Kidney epithelial cell (primary cell): ENCODE results near the gene GREM1. TPM values are rescaled to one million over a fixed set of nuclear protein-coding genes. Genes with fewer than 3 reads are reported as not detected.

Source experiments
- DNase-seq: peaks from one replicate; pipeline ENCODE4 v3.0.0-alpha.2; 2010; ENCODE audit warnings: low read depth
- H3K27me3 ChIP-seq: 2 replicates; pipeline ENCODE4 v1.6.0; 2011; ENCODE audit warnings: low read length; ENCODE audit not compliant: control insufficient read depth, insufficient read depth
- H3K36me3 ChIP-seq: 2 replicates; pipeline ENCODE4 v1.5.1; 2011; ENCODE audit warnings: low read length; ENCODE audit not compliant: control insufficient read depth, insufficient read depth
- H3K4me3 ChIP-seq: 2 replicates; pipeline ENCODE4 v1.5.1; 2011; ENCODE audit warnings: low read depth, mild to moderate bottlenecking, control low read depth, low read length
- total RNA-seq: library from RNA; depleted of rRNA; stranded (reverse); fragments of >200 nt; gene quantifications from 2 replicates; pipeline ENCODE4 v1.2.3, GENCODE V29; 2015
- TF ChIP-seq, protein P1 (sequence below): IDR thresholded peaks from 2 replicates; pipeline ENCODE4 v1.5.1; 2011; ENCODE audit warnings: mild to moderate bottlenecking, moderate library complexity, low read length, control low read depth, inconsistent platforms; ENCODE audit not compliant: insufficient read depth, poor library complexity, severe bottlenecking

The GREM1 gene
- total RNA-seq, 1 donor from 2014 or later: 68.4 TPM

DNA sequence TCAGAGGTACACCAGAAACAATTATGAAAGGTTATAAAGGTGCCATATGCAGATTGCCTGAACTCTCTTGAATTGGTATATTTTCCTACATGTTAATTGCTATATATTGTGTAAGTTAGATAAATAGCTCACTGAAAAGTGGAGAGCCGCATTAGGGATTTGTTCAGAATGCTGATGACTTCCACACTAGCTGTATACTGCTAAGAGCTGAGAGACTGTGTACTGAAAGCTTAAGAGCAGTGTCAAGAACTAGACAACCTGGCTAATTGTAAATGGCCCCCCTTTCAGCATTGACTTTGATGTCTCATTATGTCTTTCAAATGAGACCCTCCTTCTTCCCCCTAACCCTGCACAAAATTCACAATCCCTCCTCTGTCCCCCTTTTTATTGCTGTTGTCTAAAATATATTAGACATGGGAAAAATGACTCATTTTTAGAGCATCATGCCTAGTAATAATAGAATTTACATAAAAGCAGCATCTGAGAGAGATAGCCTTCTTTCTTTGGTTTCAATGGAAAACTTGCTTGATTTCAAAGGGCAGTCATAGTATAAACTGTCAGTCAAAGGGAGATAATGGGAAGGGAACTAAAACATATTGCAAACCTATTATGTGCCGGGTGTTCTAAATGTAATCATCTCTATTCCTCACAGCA is 34.7 kb upstream of the GREM1 start:
- H3K4me3 ChIP-seq: no peak overlapping the region
- H3K27me3 ChIP-seq: no peaks in the 10 kb centered on the region
- no peak for DNase-seq
- H3K36me3 ChIP-seq: no peaks in the 10 kb centered on the region
- TF ChIP-seq, protein P1, sequence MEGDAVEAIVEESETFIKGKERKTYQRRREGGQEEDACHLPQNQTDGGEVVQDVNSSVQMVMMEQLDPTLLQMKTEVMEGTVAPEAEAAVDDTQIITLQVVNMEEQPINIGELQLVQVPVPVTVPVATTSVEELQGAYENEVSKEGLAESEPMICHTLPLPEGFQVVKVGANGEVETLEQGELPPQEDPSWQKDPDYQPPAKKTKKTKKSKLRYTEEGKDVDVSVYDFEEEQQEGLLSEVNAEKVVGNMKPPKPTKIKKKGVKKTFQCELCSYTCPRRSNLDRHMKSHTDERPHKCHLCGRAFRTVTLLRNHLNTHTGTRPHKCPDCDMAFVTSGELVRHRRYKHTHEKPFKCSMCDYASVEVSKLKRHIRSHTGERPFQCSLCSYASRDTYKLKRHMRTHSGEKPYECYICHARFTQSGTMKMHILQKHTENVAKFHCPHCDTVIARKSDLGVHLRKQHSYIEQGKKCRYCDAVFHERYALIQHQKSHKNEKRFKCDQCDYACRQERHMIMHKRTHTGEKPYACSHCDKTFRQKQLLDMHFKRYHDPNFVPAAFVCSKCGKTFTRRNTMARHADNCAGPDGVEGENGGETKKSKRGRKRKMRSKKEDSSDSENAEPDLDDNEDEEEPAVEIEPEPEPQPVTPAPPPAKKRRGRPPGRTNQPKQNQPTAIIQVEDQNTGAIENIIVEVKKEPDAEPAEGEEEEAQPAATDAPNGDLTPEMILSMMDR: no peak

DNA sequence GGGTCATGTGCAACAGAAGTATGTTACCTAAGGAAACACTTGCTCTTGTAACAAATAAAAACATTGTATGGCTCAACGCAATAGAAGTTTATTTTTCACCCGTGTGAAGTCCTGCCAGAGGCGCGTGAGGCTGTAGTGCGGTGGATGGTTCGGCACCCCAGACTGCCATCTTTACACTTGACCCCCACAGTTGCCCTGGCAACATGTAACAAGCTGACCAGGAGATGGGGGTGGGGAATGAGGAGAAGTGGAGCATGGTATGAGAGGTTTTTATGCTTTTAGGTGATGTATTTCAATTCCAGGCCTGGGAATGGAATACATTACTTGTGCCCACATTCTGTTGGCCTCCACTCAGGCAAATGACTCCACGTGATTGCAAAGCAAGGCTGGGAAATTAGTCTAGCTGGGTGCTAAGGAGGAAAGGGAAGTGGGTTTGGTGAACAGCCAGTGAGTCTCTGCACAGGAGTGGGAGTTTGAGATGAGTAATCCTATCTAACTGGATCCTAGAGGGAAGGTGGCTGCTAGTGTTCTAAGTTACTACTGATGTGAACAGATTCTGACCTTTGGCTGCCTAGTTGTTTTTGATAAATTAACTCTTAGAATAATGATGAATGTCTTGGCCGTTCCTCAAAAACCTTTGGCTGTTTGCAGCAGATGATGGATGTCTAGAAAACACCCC is 33.8 kb upstream of the GREM1 start:
- TF ChIP-seq, protein P1: no peak
- H3K4me3 ChIP-seq: no peak overlapping the region
- no peaks in the 10 kb centered on the region for H3K27me3 ChIP-seq
- no peaks in the 10 kb centered on the region for H3K36me3 ChIP-seq
- peak; percentile 86 for DNase-seq

DNA sequence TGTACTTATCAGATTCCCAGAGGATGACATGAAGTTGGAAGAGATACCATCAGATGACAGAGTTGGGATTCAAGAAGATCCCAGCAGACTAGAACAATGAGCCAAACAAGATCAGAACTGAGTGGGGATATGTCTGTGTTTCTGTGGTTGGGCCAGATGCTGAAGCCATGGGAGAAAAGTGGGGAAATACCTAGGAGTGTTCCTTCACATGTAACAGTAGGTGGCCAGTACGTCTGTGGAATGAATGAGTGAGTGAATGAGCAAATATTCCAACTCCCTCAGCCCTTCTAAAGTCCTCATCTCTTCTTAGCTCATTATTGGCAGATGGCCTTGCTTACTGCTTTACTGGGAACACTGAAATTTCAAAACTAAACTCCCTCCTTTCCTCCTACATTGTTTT is 32.2 kb upstream of the GREM1 start:
- no peak overlapping the region for H3K4me3 ChIP-seq
- TF ChIP-seq, protein P1: no peak
- DNase-seq: no peak

DNA sequence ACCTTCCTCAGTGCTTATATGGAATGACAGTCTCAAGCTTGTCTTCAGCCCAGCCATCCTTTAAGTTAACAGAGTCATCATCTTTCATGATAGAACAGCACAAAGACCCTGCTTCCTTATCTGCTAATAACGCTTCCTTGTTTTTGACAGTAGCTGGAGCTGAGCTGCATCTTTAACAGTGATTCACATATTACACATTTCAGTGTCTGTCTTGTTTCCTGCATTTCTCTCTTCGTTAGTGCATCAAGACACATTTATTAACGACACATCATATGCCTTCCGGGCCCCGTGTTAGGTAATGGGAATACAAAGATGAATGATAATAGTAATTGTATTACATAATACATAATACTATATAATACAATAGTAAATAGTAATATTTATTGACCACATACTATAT is 30.2 kb upstream of the GREM1 start:
- no peak for DNase-seq
- Histone ChIP-seq H3K27me3 (no peaks in the 10 kb centered on the region), H3K4me3 (no peak overlapping the region), H3K36me3 (no peaks in the 10 kb centered on the region)
- TF ChIP-seq, protein P1: no peak

More for the DNA sequence above, 32.2 kb upstream of the GREM1 start:
- Histone ChIP-seq H3K27me3 (no peaks in the 10 kb centered on the region), H3K36me3 (no peaks in the 10 kb centered on the region)

DNA sequence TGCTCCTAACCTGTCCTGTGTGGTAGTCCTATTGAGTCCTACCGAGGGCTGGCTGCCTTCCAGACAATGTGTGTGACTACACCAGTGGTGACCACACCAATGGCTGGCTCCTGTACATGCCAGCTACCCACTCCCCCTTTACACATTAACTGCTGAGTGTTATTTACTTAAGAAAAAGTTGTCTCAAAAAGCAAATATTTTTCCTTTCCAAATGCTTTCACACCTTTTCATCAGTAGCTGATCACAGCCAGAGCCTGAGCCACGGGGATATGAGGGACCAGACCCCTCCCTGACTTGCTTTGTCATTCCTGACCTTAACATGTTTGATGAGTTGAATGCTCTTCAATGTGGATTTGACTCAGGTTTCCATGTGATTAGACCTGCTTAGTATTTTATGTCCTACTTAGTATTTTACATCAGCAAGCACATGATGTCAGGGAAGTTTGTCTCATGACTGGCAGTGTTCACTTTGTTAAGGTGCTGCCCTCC is 29.6 kb upstream of the GREM1 start:
- Histone ChIP-seq H3K4me3 (no peak overlapping the region), H3K36me3 (no peaks in the 10 kb centered on the region), H3K27me3 (no peaks in the 10 kb centered on the region)
- TF ChIP-seq, protein P1: no peak
- DNase-seq: peak; percentile 89
